Stomach (tissue), 9 donors: Measurements from ENCODE around the gene VGLL1. TPM values are rescaled to one million over a fixed set of nuclear protein-coding genes. Genes with fewer than 3 reads are reported as not detected.

Source experiments
- DNase-seq, 2 donors: peaks; one replicate each; pipeline versions ENCODE4 v3.0.0 to v3.0.0-alpha.2; 2013 to 2019
- H3K27ac ChIP-seq, 5 donors: fragments of 200-600 bp in 4 of 5; sonication (generic) in 4 of 5; one replicate each; pipeline ENCODE4 v1.5.1; 2013 to 2019; ENCODE audit warnings: mild to moderate bottlenecking in 1 of 5, moderate library complexity in 1 of 5
- H3K27me3 ChIP-seq, 3 donors: fragments of 200-600 bp; sonication (generic); one replicate each; pipeline ENCODE4 v1.5.1; 2017 to 2019; ENCODE audit warnings: mixed run types in 1 of 3
- H3K36me3 ChIP-seq, 4 donors: fragments of 200-600 bp; sonication (generic); 1 replicate in 3 of 4; 2 replicates in 1 of 4; pipeline ENCODE4 v1.5.1; 2016 to 2019
- H3K4me1 ChIP-seq, 4 donors: fragments of 200-600 bp; sonication (generic); one replicate each; pipeline ENCODE4 v1.5.1; 2016 to 2019
- H3K4me3 ChIP-seq, 4 donors: fragments of 200-600 bp; sonication (generic) in 3 of 4; one replicate each; pipeline ENCODE4 v1.5.1; 2016 to 2019; ENCODE audit warnings: mild to moderate bottlenecking in 1 of 4
- H3K9me3 ChIP-seq, 4 donors: fragments of 200-600 bp; sonication (generic); one replicate each; pipeline ENCODE4 v1.5.1; 2016 to 2019
- EP300 ChIP-seq: sonication (generic); formaldehyde crosslinking; IDR thresholded peaks from one replicate; pipeline ENCODE4 v1.6.1; 2017; ENCODE audit warnings: antibody characterized with exemption
- POLR2A ChIP-seq, 4 donors: fragments of 450-650 bp; IDR thresholded peaks; one replicate each; pipeline ENCODE4 v1.6.1; 2016; ENCODE audit warnings: antibody characterized with exemption in 4 of 4, control low read depth in 2 of 4, mild to moderate bottlenecking in 1 of 4, moderate library complexity in 1 of 4
- POLR2AphosphoS5 ChIP-seq, 3 donors: sonication (generic); formaldehyde crosslinking; IDR thresholded peaks; one replicate each; pipeline ENCODE4 v1.6.1; 2016; ENCODE audit warnings: antibody characterized with exemption in 3 of 3
- WGBS, 5 donors: extraction: QIAGEN DNeasy Blood & Tissue Kit in 3 of 5; methylation state at CpG; one replicate each; pipeline versions ENCODE4 v1.1.5 to v1.1.7; 2013 to 2018; 5-methylcytosine and 5-hydroxymethylcytosine counted together
- intact Hi-C: fragments of 100-400 bp; cut with DNase I; formaldehyde crosslinking; loops from one replicate; pipeline ENCODE4 v1.15.1; 2023; ENCODE audit warnings: low total_unique reads
- polyA plus RNA-seq, 3 donors: library from polyadenylated mRNA; stranded (reverse); fragments of 200-250 nt; gene quantifications; one replicate each; pipeline ENCODE4 v1.2.3, GENCODE V29; 2013
- total RNA-seq, 5 donors: library from RNA; depleted of rRNA; stranded (reverse); fragments of >200 nt; gene quantifications; one replicate each; pipeline versions ENCODE4 v1.1.0 to v1.2.3, GENCODE V29; 2014 to 2016
- TF ChIP-seq, protein P1 (sequence below), 7 experiments: fragments of 450-650 bp in 4 of 7; fragments of 200-600 bp in 3 of 7; sonication (generic) in 3 of 7; IDR thresholded peaks; one replicate each; pipeline ENCODE4 v1.5.1; 2016 to 2019; ENCODE audit warnings: antibody characterized with exemption in 7 of 7, control low read depth in 2 of 7, mild to moderate bottlenecking in 1 of 7
- donor health status: healthy with polysubstance abuse.
- donor health status: Bipolar disorder and iron deficiency.
- donor health status: healthy.

The VGLL1 gene
- total and polyA plus RNA-seq, 8 donors = 0.43 to 7.7 (median 1.2) TPM; not detected in 5

DNA sequence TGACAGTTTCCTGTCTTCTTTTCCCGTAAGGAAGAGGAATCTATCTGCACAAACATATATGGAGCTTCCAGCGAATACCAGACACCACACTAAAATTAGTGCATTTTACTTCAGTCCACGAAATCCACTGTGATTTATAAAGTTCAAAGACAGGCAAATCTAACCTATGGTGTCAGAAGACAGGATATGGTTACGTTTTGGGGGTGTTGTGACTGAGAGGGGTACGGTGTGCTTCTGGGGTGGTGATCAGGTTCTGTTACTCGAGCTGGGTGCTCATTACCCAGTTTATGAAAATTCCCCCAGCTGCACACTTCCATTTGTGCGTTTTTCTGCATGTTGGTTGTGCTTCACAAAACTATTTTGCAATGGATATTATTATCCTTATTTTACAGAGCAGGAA, 10.3 kb downstream of the VGLL1 start:
- peaks cover 0 to 7% (median 0%) of the 10 kb centered on the region in 3 donors for H3K27me3 ChIP-seq
- H3K4me3 ChIP-seq = no peak overlapping the region
- no peaks in the 10 kb centered on the region for H3K9me3 ChIP-seq
- H3K36me3 ChIP-seq = no peaks in the 10 kb centered on the region
- no peak for DNase-seq
- no peak overlapping the region for H3K27ac ChIP-seq
- intact Hi-C loops = no loop called here
- TF ChIP-seq, protein P1, sequence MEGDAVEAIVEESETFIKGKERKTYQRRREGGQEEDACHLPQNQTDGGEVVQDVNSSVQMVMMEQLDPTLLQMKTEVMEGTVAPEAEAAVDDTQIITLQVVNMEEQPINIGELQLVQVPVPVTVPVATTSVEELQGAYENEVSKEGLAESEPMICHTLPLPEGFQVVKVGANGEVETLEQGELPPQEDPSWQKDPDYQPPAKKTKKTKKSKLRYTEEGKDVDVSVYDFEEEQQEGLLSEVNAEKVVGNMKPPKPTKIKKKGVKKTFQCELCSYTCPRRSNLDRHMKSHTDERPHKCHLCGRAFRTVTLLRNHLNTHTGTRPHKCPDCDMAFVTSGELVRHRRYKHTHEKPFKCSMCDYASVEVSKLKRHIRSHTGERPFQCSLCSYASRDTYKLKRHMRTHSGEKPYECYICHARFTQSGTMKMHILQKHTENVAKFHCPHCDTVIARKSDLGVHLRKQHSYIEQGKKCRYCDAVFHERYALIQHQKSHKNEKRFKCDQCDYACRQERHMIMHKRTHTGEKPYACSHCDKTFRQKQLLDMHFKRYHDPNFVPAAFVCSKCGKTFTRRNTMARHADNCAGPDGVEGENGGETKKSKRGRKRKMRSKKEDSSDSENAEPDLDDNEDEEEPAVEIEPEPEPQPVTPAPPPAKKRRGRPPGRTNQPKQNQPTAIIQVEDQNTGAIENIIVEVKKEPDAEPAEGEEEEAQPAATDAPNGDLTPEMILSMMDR (IDR thresholded peaks at IDR 0.05) = no peak
- TF ChIP-seq POLR2AphosphoS5 (IDR thresholded peaks at IDR 0.05) (no peak), EP300 (no peak), POLR2A (IDR thresholded peaks at IDR 0.05) (no peak)
- H3K4me1 ChIP-seq = no peaks in the 10 kb centered on the region
- WGBS, 5 donors = 57 to 88% (median 73%) methylated on average over 7 of the region's 7 CpGs

DNA sequence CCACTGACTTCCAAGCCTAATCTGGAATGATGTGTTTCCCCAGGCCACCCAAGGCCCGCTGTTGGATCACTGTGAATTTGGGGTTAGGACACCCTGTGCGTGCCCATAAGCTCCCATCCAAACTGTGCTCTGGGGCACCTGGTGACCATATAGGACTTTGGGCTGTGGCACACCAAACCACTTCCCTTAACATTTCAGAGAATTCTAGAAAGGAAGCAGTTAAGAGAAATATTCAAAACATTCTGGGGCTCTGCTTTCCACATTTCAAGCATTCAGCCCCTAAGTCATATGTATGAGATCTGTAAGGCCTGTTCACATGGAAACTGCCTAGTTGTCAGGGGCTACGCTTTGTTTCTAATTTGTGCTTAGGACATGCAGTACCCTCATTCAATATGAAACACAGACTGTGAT, 14.4 kb downstream of the VGLL1 start:
- intact Hi-C loops = no loop called here
- no peaks in the 10 kb centered on the region for H3K9me3 ChIP-seq
- no peak overlapping the region for H3K4me3 ChIP-seq
- TF ChIP-seq POLR2AphosphoS5 (IDR thresholded peaks at IDR 0.05) (no peak), POLR2A (IDR thresholded peaks at IDR 0.05) (no peak), EP300 (no peak)
- TF ChIP-seq, protein P1 (IDR thresholded peaks at IDR 0.05) = no peak
- DNase-seq = no peak
- no peak overlapping the region for H3K27ac ChIP-seq
- H3K4me1 ChIP-seq = no peaks in the 10 kb centered on the region
- WGBS, 5 donors = 63 to 97% (median 87%) methylated on average over 2 to 3 of the region's 3 CpGs
- no peaks in the 10 kb centered on the region for H3K36me3 ChIP-seq
- H3K27me3 ChIP-seq = peaks cover 0 to 5% (median 0%) of the 10 kb centered on the region in 3 donors

DNA sequence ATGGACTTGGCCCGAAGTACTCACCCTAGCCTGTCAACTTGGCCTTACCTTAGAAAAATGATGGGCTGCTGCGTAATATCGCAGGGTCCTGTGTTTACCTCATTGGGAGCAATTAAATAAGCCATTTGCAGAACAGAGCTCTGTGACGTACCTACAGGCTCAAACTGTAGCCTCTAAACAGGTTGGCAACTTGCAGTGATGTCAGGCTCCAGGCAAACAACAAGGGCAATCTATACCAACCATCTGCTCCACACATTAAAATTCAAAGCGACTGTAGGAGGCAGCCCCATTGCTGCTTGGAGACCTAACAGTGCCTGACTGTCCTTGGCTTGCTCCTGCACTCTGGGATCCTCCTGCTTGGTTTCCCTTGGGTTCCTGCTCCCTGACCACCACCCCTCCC, 17.2 kb downstream of the VGLL1 start:
- H3K36me3 ChIP-seq = no peaks in the 10 kb centered on the region
- H3K27me3 ChIP-seq = peaks cover 0 to 3% (median 0%) of the 10 kb centered on the region in 3 donors
- intact Hi-C loops = no loop called here
- H3K9me3 ChIP-seq = no peaks in the 10 kb centered on the region
- no peak overlapping the region for H3K4me3 ChIP-seq
- H3K27ac ChIP-seq = no peak overlapping the region
- 61 to 87% (median 77%) methylated on average over 3 to 5 of the region's 5 CpGs for WGBS, 5 donors
- H3K4me1 ChIP-seq = no peaks in the 10 kb centered on the region
- TF ChIP-seq EP300 = no peak
- peak in 1 of 2 donors; percentile 18 for DNase-seq

DNA sequence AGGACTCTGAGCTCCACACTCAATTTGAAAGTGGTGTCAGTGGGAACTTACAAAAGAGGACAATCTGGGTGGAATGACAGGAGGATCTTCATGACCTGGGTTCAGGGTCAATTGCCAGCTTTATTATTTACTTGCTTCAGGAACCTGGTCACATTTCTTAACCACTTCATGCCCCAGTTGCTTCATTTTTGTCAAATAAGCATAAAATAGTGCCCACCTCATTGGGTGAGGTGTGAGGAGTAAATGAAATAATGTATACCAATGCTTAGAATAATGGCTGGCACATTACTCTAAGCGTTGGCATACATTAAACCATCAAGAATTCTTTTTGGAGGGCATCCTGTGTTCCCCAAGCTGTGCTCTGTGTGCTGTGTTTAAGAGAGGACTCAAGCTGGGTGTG, 19.4 kb downstream of the VGLL1 start:
- Histone ChIP-seq H3K4me3 (no peak overlapping the region), H3K36me3 (no peaks in the 10 kb centered on the region), H3K9me3 (no peaks in the 10 kb centered on the region), H3K27ac (no peak overlapping the region), H3K4me1 (no peaks in the 10 kb centered on the region), H3K27me3 (peaks cover 0 to 3% (median 0%) of the 10 kb centered on the region in 3 donors)
- intact Hi-C loops = no loop called here
- WGBS, 5 donors = 53 to 100% (median 71%) methylated on average over 1 of the region's 1 CpG
- TF ChIP-seq POLR2AphosphoS5 (IDR thresholded peaks at IDR 0.05) (no peak), POLR2A (IDR thresholded peaks at IDR 0.05) (no peak), EP300 (no peak)
- TF ChIP-seq, protein P1 (IDR thresholded peaks at IDR 0.05) = no peak
- DNase-seq = no peak

DNA sequence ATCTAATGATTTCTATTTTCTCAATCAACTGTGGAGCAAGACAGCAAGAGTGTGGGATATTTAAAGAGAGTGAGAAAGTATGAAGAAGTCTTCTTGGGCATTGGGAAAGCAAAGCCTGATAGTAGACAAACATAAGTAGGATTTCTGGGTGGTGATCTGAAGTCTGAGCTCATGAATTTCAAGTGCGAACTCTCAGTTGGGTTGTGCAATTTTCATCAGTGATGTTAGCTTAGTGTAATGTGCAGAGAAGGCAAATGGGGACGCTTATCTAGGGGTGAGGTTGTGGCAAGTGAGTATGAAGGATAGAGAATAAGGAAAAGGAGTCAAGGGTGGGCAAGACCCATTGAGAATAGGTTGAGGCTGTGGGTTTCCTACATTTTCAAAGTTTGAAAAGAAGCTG, 23.7 kb downstream of the VGLL1 start:
- Histone ChIP-seq H3K27ac (no peak overlapping the region), H3K4me1 (no peaks in the 10 kb centered on the region), H3K27me3 (no peaks in the 10 kb centered on the region), H3K36me3 (no peaks in the 10 kb centered on the region), H3K4me3 (no peak overlapping the region), H3K9me3 (no peaks in the 10 kb centered on the region)
- no peak for DNase-seq
- 62 to 77% (median 73%) methylated on average over 2 of the region's 2 CpGs for WGBS, 5 donors
- intact Hi-C loops = no loop called here
- no peak for TF ChIP-seq POLR2A (IDR thresholded peaks at IDR 0.05)
- TF ChIP-seq EP300 = no peak
- TF ChIP-seq POLR2AphosphoS5 (IDR thresholded peaks at IDR 0.05) = no peak
- TF ChIP-seq, protein P1 (IDR thresholded peaks at IDR 0.05) = no peak
